Activated naive CD4-positive, alpha-beta T cell treated with anti-CD3 and anti-CD28 coated beads, Interleukin-2, amount 10 ng/mL, durations not matched to agents 7 days and 5 days (primary cell): ENCODE results near the gene DIMT1.

ENCODE experiments used
- CTCF ChIA-PET: fragments of 350-600 bp; sonication (Branson Sonifier 250); formaldehyde crosslinking; loops from one replicate; lab custom pipeline; 2021; ENCODE audit warnings: antibody characterized with exemption; lab: Charles Lee
- DNase-seq: peaks from one replicate; pipeline ENCODE4 v3.0.0-alpha.2; 2020
- H3K27ac Mint-ChIP-seq: one replicate; pipeline ENCODE4 v1.8.0; 2021; ENCODE audit warnings: mild to moderate bottlenecking, moderate library complexity, mixed read lengths
- H3K27me3 Mint-ChIP-seq: one replicate; pipeline ENCODE4 v1.8.0; 2021; ENCODE audit warnings: mild to moderate bottlenecking, mixed read lengths
- H3K36me3 Mint-ChIP-seq: one replicate; pipeline ENCODE4 v1.8.0; 2021; ENCODE audit warnings: mixed read lengths
- H3K4me1 Mint-ChIP-seq: one replicate; pipeline ENCODE4 v1.8.0; 2021; ENCODE audit warnings: mixed read lengths
- H3K4me3 Mint-ChIP-seq: one replicate; pipeline ENCODE4 v1.8.0; 2021; ENCODE audit warnings: mild to moderate bottlenecking, moderate library complexity, mixed read lengths
- H3K9me3 Mint-ChIP-seq: one replicate; pipeline ENCODE4 v1.8.0; 2021; ENCODE audit warnings: mixed read lengths

The DIMT1 gene

GRCh38 chr5:62403411-62404250 lies at the start of gene DIMT1:
DIMT1 (minus strand) TSS chr5:62403905; CDS start chr5:62403772, 133 bp downstream.
- Mint-ChIP-seq H3K4me1 (peaks cover 30% of the 10 kb centered on the region), H3K36me3 (peaks cover 21% of the 10 kb centered on the region), H3K9me3 (no peaks in the 10 kb centered on the region), H3K27ac (peak within 1 kb of the TSS; percentile 95), H3K4me3 (peak within 1 kb of the TSS; percentile 99), H3K27me3 (no peaks in the 10 kb centered on the region)
- DNase-seq: peak; percentile 97
- CTCF ChIA-PET: interaction anchor here (0.7 to 1.3 kb wide), 3 partner anchors 9 to 71 kb away, joined by 3 to 6 read pairs (median 3); partner anchors contain the start of gene IPO11

- no peak for DNase-seq
- Mint-ChIP-seq H3K4me3 (no peak overlapping the region), H3K4me1 (no peaks in the 10 kb centered on the region), H3K36me3 (peaks cover 9% of the 10 kb centered on the region), H3K27ac (no peak overlapping the region), H3K27me3 (no peaks in the 10 kb centered on the region), H3K9me3 (no peaks in the 10 kb centered on the region)
- CTCF ChIA-PET: interaction anchor here (0.6 to 2.0 kb wide), 3 partner anchors 10 to 540 kb away, joined by 4 to 7 read pairs (median 6); no protein-coding TSS in a partner anchor
Observed at GRCh38 chr5:62450259-62450658, 46.6 kb upstream of the DIMT1 start.

DNA sequence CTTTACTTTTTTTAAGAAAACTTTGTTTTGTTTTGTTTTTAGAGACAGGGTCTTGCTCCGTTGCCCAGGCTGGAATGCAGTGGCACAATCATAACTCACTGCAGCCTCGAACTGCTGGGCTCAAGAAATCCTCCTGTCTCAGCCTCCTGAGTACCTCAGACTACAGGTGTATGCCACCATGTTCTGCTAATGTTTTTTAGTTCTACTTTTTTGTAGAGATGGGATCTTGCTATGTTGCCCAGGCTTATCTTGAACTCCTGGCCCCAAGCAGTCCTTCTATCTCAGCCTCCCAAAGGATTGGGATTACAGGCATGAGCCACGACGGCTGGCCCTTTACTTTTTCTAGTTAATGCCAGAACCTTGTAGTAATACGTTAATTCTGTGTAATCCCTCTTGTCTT lies 44.8 kb upstream of the DIMT1 start:
- Mint-ChIP-seq H3K4me1 (no peaks in the 10 kb centered on the region), H3K36me3 (peaks cover 9% of the 10 kb centered on the region)
- DNase-seq: no peak

GRCh38 chr5:62432621-62433064 lies 28.9 kb upstream of the DIMT1 start:
- no peak overlapping the region for H3K27ac Mint-ChIP-seq
- CTCF ChIA-PET: interaction anchor here (3.0 kb wide), 1 partner anchor 11 kb away, joined by 17 read pairs; no protein-coding TSS in a partner anchor
- H3K36me3 Mint-ChIP-seq: no peaks in the 10 kb centered on the region

More for the DNA sequence above, 44.8 kb upstream of the DIMT1 start:
- Mint-ChIP-seq H3K9me3 (no peaks in the 10 kb centered on the region), H3K27ac (no peak overlapping the region), H3K27me3 (no peaks in the 10 kb centered on the region), H3K4me3 (no peak overlapping the region)
- CTCF ChIA-PET: interaction anchor here (2.0 kb wide), 1 partner anchor 11 kb away, joined by 6 read pairs; no protein-coding TSS in a partner anchor

DNA sequence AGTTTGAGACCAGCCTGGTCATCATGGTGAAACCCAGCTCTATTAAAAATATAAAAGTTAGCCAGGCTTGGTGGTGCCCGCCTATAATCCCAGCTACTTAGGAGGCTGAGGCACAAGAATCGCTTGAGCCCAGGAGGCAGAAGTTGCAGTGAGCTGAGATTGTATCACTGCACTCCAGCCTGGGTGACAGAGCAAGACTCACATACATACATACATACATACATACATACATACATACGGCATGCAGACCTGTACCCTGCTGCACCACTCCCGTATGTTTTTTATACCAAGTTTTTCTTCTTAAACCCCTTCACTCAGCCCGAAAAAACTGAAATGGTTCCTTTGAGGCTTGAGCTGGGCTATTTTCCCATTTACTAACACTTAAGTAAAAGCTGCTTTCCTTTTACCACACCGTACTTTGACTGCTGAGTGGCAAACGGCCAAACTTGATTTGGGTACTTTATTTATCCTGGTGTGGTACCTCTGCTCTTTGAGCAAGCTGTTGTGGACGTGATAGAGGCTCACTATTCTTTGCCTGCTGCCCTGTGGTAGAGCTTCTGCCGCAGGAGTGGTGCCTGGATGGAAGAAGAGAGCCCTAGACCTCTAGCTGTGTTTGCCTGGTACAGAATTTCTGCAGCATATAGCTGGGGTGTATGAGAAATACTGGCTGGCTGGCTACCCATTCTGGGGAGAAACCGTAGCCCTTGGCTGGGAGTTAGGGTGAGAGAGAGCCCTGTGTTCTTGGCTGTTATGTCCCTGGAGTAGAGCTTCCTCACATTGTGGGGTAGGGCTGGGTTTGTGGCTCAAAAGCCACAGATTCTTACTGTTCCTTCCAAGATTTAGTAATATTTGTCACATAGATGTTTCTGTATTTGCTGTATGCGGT lies 28.3 kb upstream of the DIMT1 start:
- CTCF ChIA-PET: interaction anchor here (0.9 to 3.0 kb wide), 2 partner anchors 12 to 50 kb away, joined by 3 to 17 read pairs; no protein-coding TSS in a partner anchor
- no peaks in the 10 kb centered on the region for H3K9me3 Mint-ChIP-seq
- no peak overlapping the region for H3K4me3 Mint-ChIP-seq
- no peak for DNase-seq
- H3K36me3 Mint-ChIP-seq: no peaks in the 10 kb centered on the region
- peaks cover 2% of the 10 kb centered on the region for H3K4me1 Mint-ChIP-seq
- H3K27ac Mint-ChIP-seq: no peak overlapping the region
- no peaks in the 10 kb centered on the region for H3K27me3 Mint-ChIP-seq

More at GRCh38 chr5:62432621-62433064, 28.9 kb upstream of the DIMT1 start:
- Mint-ChIP-seq H3K4me3 (no peak overlapping the region), H3K27me3 (no peaks in the 10 kb centered on the region), H3K4me1 (peaks cover 2% of the 10 kb centered on the region), H3K9me3 (no peaks in the 10 kb centered on the region)
- DNase-seq: no peak

GRCh38 chr5:62424763-62425162 lies 21.1 kb upstream of the DIMT1 start:
- Mint-ChIP-seq H3K36me3 (peaks cover 2% of the 10 kb centered on the region), H3K4me1 (no peaks in the 10 kb centered on the region), H3K27me3 (no peaks in the 10 kb centered on the region), H3K27ac (no peak overlapping the region), H3K9me3 (no peaks in the 10 kb centered on the region), H3K4me3 (no peak overlapping the region)
- CTCF ChIA-PET: no interaction called here
- DNase-seq: no peak

DNA sequence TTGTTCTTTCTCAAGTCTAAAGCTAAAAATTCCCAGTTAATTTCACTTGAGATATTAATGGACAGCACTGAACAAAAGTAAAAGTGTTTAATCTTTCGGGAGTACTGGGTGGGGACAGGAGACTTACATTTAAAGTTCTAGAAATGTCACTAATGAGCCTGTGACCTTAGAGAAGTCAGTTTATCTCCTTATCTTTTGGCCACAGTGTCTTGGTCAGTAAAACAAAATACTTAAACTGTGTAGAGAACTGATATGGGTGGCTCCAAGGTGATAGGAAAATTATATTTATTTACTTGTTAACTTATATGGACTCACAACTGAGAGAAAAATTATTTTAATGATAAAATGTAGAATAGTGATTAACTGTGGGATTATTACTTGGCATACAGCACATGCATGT lies 17.7 kb upstream of the DIMT1 start:
- no peak for DNase-seq
- Mint-ChIP-seq H3K27ac (no peak overlapping the region), H3K4me1 (peaks cover 3% of the 10 kb centered on the region), H3K9me3 (no peaks in the 10 kb centered on the region), H3K27me3 (no peaks in the 10 kb centered on the region), H3K36me3 (peaks cover 4% of the 10 kb centered on the region), H3K4me3 (no peak overlapping the region)
- CTCF ChIA-PET: interaction anchor here (1.0 kb wide), 1 partner anchor 37 kb away, joined by 3 read pairs; no protein-coding TSS in a partner anchor

GRCh38 chr5:62419609-62420008 lies 15.9 kb upstream of the DIMT1 start:
- DNase-seq: no peak
- CTCF ChIA-PET: interaction anchor here (1.4 kb wide), 1 partner anchor 195 kb away, joined by 4 read pairs; no protein-coding TSS in a partner anchor
- Mint-ChIP-seq H3K27ac (no peak overlapping the region), H3K4me1 (peaks cover 11% of the 10 kb centered on the region), H3K27me3 (no peaks in the 10 kb centered on the region), H3K4me3 (no peak overlapping the region), H3K36me3 (peaks cover 2% of the 10 kb centered on the region), H3K9me3 (no peaks in the 10 kb centered on the region)

DNA sequence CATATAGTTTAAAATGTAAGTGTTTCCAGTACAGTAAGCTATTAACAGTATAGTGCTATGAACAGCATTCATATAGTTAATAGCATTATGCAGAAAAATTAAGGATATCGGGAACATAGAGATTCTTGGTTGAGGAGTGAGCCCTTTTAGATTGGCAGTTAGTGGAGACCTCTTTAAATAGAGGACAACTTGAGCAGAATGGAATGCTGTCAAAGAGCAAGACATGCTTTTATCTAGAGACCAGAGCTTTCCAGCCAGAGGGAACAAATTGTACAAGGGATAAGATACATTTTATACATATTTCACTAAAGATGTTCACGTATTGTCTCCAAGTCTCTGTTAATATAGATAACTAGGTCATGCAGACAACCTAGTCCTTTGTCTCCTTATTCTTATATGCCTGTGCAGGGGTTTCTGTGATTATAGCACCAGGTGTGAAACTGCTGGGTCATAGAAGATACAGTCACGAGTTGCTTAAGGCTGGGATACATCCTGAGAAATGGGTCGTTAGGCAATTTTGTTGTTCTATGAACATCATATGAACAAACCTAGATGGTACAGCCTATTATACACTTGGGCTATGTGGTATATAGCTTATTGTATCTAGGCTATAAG lies 14.9 kb upstream of the DIMT1 start:
- no peak for DNase-seq
- no peaks in the 10 kb centered on the region for H3K27me3 Mint-ChIP-seq
- peaks cover 21% of the 10 kb centered on the region for H3K4me1 Mint-ChIP-seq
- H3K27ac Mint-ChIP-seq: no peak overlapping the region
- no peaks in the 10 kb centered on the region for H3K9me3 Mint-ChIP-seq
- CTCF ChIA-PET: interaction anchor here (0.8 to 1.4 kb wide), 2 partner anchors 41 to 194 kb away, joined by 3 to 4 read pairs; no protein-coding TSS in a partner anchor
- H3K4me3 Mint-ChIP-seq: no peak overlapping the region
- H3K36me3 Mint-ChIP-seq: peaks cover 2% of the 10 kb centered on the region

DNA sequence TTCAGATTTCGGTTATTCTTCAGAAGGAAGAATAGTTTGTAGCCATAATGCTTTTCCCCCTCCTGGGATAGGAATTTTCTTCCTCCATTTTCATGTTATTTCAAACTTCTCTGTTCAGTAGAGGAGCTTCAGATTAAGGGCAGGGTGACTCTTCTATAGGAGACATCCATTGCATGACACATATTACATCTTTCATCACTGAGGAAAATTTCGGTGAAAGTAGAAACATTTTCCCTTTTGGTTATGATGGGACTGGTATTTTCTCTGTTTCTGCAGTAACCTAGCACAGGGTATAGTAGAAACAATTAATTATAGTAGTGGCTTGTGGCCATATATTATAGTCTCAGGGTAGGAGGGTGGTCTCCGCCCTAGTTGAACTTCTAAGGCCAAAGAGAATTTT lies 10.0 kb upstream of the DIMT1 start:
- CTCF ChIA-PET: no interaction called here
- Mint-ChIP-seq H3K4me1 (peaks cover 38% of the 10 kb centered on the region), H3K27ac (peak overlapping the region; percentile 90)

GRCh38 chr5:62412549-62413329 lies 9.0 kb upstream of the DIMT1 start, which contains the start of gene IPO11:
IPO11 (plus strand) TSS chr5:62412763; CDS start chr5:62437280, 24,517 bp downstream.
- H3K36me3 Mint-ChIP-seq: peaks cover 2% of the 10 kb centered on the region
- H3K27ac Mint-ChIP-seq: peak within 1 kb of the TSS; percentile 90
- peaks cover 4% of the 10 kb centered on the region for H3K27me3 Mint-ChIP-seq
- CTCF ChIA-PET: interaction anchor here (1.2 to 1.3 kb wide), 2 partner anchors 9 to 188 kb away, joined by 4 to 6 read pairs; partner anchors contain the start of gene DIMT1
- DNase-seq: peak; percentile 99
- H3K4me1 Mint-ChIP-seq: peaks cover 38% of the 10 kb centered on the region
- no peaks in the 10 kb centered on the region for H3K9me3 Mint-ChIP-seq
- peak within 1 kb of the TSS; percentile 86 for H3K4me3 Mint-ChIP-seq

More for the DNA sequence above, 10.0 kb upstream of the DIMT1 start:
- Mint-ChIP-seq H3K36me3 (peaks cover 2% of the 10 kb centered on the region), H3K9me3 (no peaks in the 10 kb centered on the region), H3K4me3 (peak overlapping the region; percentile 86), H3K27me3 (peaks cover 4% of the 10 kb centered on the region)
- no peak for DNase-seq

DNA sequence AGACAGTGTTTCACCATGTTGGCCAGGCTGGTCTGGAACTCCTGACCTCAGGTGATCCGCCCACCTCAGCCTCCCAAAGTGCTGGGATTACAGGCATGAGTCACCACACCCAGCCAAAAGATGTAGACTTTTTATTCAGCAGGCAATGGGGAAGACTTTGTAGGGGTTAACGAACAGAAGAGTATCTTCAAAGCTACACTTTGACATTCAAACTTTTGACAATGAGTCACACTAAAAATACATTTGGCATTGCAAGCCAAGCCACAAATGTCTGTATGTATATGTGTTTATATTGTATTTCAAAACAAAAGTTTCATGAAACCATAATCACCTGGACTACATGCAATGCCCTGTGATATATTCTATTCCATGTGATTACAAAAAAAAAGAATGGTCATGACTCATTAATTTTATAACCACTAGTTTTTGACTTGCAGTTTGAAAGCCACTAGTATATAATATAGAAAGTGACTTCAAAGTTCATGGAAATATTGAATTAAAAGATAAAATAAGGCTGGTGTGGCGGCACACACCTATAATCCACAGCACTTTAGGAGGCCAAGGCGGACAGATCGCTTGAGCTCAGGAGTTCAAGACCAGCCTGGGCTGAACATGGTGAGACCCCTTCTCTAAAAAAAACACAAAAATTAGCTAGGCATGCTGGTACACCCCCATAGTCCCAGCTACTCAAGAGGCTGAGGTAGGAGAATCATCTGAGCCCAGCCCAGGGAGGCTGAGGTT lies 8.3 kb downstream of the DIMT1 start:
- Mint-ChIP-seq H3K4me1 (peaks cover 19% of the 10 kb centered on the region), H3K27me3 (no peaks in the 10 kb centered on the region), H3K9me3 (no peaks in the 10 kb centered on the region), H3K36me3 (peaks cover 54% of the 10 kb centered on the region), H3K27ac (peak overlapping the region; percentile 70), H3K4me3 (no peak overlapping the region)
- DNase-seq: no peak
- CTCF ChIA-PET: no interaction called here
